Neural cell (in vitro differentiated cells): ENCODE results near the gene SRCIN1.

Source experiments
- EP300 ChIP-seq: fragments of 450-650 bp; conservative IDR thresholded peaks from 2 replicates; pipeline ENCODE4 v1.6.1; 2014; ENCODE audit warnings: antibody characterized with exemption, mild to moderate bottlenecking, moderate library complexity; ENCODE audit not compliant: poor library complexity, severe bottlenecking
- EZH2 ChIP-seq: fragments of 200-600, 300-800 bp; shearing (Covaris generic), sonication (generic); IDR thresholded peaks from 2 replicates; pipeline ENCODE4 v1.6.1; 2014; ENCODE audit warnings: antibody characterized with exemption, low read length, borderline replicate concordance, mild to moderate bottlenecking; ENCODE audit not compliant: insufficient read depth, poor library complexity, severe bottlenecking
- MXI1 ChIP-seq: fragments of 450-650 bp; conservative IDR thresholded peaks from 2 replicates; pipeline ENCODE4 v1.6.1; 2014; ENCODE audit warnings: antibody characterized with exemption, mild to moderate bottlenecking; ENCODE audit not compliant: poor library complexity, severe bottlenecking
- POLR2AphosphoS5 ChIP-seq: IDR thresholded peaks from 2 replicates; pipeline ENCODE4 v1.6.1; 2012
- SMC3 ChIP-seq: fragments of 450-650 bp; conservative IDR thresholded peaks from 2 replicates; pipeline ENCODE4 v1.6.1; 2014; ENCODE audit warnings: antibody characterized with exemption, mild to moderate bottlenecking, moderate library complexity; ENCODE audit not compliant: poor library complexity
- TF ChIP-seq, protein P1 (sequence below): fragments of 450-650 bp; IDR thresholded peaks from 2 replicates; pipeline ENCODE4 v1.5.1; 2014; ENCODE audit warnings: antibody characterized with exemption, mild to moderate bottlenecking, moderate library complexity; ENCODE audit not compliant: poor library complexity, severe bottlenecking
- TF ChIP-seq, protein P2 (sequence below): IDR thresholded peaks from 2 replicates; pipeline ENCODE4 v1.6.1; 2012; ENCODE audit warnings: borderline replicate concordance

DNA sequence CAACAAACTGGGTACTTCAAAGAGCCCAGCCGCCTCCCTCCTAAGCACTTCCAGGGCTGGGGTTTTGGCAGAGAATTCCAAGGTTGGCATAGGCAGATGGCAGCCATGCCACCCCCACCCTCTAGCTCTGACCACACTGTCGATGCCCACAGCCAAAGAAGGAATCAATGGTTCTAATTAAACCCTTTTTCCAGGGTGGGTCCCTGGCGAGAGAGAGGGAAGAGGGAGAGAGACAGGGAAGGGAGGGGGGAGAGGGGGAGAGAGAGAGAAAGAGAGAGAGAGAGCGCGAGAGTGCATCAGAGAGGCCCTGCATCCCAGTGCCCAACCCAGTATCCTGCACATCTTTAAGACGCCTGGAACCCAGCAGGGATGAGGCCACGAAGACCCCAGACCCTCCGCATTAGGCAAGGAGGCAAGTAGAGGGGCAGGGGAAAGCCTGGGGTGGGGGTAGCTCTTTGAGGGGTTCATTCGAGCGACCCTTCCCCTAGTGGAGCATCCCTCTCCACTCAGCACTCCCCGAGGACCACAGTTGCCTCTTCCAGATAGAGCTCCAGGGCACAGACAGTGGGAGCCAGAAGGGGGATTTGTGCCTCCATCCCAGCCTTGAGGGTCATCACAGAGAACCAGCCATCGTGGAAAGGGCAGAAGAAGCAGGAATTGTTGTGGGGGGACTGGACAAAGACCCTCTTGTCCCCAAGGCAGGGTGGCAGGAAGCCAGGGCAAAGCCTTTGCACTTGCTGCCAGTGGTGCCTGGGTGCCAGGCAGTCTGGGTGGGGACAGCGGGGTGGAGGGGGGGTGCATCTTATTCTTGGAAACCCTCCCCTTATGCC is 2.6 kb downstream of the SRCIN1 start:
- TF ChIP-seq, protein P1, sequence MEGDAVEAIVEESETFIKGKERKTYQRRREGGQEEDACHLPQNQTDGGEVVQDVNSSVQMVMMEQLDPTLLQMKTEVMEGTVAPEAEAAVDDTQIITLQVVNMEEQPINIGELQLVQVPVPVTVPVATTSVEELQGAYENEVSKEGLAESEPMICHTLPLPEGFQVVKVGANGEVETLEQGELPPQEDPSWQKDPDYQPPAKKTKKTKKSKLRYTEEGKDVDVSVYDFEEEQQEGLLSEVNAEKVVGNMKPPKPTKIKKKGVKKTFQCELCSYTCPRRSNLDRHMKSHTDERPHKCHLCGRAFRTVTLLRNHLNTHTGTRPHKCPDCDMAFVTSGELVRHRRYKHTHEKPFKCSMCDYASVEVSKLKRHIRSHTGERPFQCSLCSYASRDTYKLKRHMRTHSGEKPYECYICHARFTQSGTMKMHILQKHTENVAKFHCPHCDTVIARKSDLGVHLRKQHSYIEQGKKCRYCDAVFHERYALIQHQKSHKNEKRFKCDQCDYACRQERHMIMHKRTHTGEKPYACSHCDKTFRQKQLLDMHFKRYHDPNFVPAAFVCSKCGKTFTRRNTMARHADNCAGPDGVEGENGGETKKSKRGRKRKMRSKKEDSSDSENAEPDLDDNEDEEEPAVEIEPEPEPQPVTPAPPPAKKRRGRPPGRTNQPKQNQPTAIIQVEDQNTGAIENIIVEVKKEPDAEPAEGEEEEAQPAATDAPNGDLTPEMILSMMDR: no peak
- TF ChIP-seq EP300 (no peak), SMC3 (no peak), MXI1 (no peak), POLR2AphosphoS5 (no peak), EZH2 (no peak)
- TF ChIP-seq, protein P2, sequence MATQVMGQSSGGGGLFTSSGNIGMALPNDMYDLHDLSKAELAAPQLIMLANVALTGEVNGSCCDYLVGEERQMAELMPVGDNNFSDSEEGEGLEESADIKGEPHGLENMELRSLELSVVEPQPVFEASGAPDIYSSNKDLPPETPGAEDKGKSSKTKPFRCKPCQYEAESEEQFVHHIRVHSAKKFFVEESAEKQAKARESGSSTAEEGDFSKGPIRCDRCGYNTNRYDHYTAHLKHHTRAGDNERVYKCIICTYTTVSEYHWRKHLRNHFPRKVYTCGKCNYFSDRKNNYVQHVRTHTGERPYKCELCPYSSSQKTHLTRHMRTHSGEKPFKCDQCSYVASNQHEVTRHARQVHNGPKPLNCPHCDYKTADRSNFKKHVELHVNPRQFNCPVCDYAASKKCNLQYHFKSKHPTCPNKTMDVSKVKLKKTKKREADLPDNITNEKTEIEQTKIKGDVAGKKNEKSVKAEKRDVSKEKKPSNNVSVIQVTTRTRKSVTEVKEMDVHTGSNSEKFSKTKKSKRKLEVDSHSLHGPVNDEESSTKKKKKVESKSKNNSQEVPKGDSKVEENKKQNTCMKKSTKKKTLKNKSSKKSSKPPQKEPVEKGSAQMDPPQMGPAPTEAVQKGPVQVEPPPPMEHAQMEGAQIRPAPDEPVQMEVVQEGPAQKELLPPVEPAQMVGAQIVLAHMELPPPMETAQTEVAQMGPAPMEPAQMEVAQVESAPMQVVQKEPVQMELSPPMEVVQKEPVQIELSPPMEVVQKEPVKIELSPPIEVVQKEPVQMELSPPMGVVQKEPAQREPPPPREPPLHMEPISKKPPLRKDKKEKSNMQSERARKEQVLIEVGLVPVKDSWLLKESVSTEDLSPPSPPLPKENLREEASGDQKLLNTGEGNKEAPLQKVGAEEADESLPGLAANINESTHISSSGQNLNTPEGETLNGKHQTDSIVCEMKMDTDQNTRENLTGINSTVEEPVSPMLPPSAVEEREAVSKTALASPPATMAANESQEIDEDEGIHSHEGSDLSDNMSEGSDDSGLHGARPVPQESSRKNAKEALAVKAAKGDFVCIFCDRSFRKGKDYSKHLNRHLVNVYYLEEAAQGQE: no peak
